GM12878 (cell line): ENCODE measurements around the gene KIF3A.

Experiments
- CBX5 ChIP-seq: sonication (generic); IDR thresholded peaks from 2 replicates; pipeline ENCODE4 v1.6.1; 2016; ENCODE audit warnings: low read depth, moderate library complexity, mild to moderate bottlenecking, inconsistent platforms
- CREB1 ChIP-seq: IDR thresholded peaks from 2 replicates; pipeline ENCODE4 v1.6.1; 2012; ENCODE audit warnings: low read depth, mild to moderate bottlenecking, inconsistent platforms
- CTCF ChIP-seq, 3 experiments: IDR thresholded peaks in 2 of 3; conservative IDR thresholded peaks in 1 of 3; 2 replicates each; pipeline ENCODE4 v1.5.1; 2011; ENCODE audit warnings: low read depth in 3 of 3, low read length in 3 of 3, mild to moderate bottlenecking in 3 of 3, control low read depth in 2 of 3, moderate library complexity in 2 of 3, inconsistent platforms in 1 of 3, mixed read lengths in 1 of 3; ENCODE audit not compliant: control insufficient read depth in 2 of 3, insufficient read depth in 1 of 3; ENCODE audit errors: extremely low read depth in 1 of 3
- ELK1 ChIP-seq: IDR thresholded peaks from 2 replicates; pipeline ENCODE4 v1.6.1; 2012; ENCODE audit warnings: low read depth, low read length, improper control_type of control experiment
- ETV6 ChIP-seq, 2 experiments: fragments of 450-650 bp in 1 of 2; IDR thresholded peaks in 1 of 2; conservative IDR thresholded peaks in 1 of 2; 2 replicates each; pipeline ENCODE4 v1.6.1; 2014; ENCODE audit warnings: antibody characterized with exemption in 1 of 2, borderline replicate concordance in 1 of 2, low read depth in 1 of 2, mild to moderate bottlenecking in 1 of 2, moderate library complexity in 1 of 2
- POLR2AphosphoS5 ChIP-seq: IDR thresholded peaks from 2 replicates; pipeline ENCODE4 v1.6.1; 2011; ENCODE audit warnings: mild to moderate bottlenecking, low read length, inconsistent platforms

GRCh38 chr5:132759114-132760048 lies 22.0 kb upstream of the KIF3A start:
- no peak for TF ChIP-seq CBX5
- no peak for TF ChIP-seq CTCF (IDR thresholded peaks at IDR 0.05 in 2 of 3, conservative IDR thresholded peaks at IDR 0.05 in 1 of 3; ENCODE audit: control insufficient read depth in 2 of 3, extremely low read depth in 1 of 3, insufficient read depth in 1 of 3, low read depth in 3 of 3, low read length in 3 of 3)
- TF ChIP-seq ELK1 = no peak
- no peak for TF ChIP-seq POLR2AphosphoS5
- no peak for TF ChIP-seq ETV6 (conservative IDR thresholded peaks at IDR 0.05 in 1 of 2, IDR thresholded peaks at IDR 0.05 in 1 of 2; ENCODE audit: borderline replicate concordance in 1 of 2, low read depth in 1 of 2)
- TF ChIP-seq CREB1 = no peak
